ENCODE results near the gene LENG9.
A peak's percentile ranks its signal among the peaks of the same experiment; 100 is the strongest.

Gene LENG9

DNA sequence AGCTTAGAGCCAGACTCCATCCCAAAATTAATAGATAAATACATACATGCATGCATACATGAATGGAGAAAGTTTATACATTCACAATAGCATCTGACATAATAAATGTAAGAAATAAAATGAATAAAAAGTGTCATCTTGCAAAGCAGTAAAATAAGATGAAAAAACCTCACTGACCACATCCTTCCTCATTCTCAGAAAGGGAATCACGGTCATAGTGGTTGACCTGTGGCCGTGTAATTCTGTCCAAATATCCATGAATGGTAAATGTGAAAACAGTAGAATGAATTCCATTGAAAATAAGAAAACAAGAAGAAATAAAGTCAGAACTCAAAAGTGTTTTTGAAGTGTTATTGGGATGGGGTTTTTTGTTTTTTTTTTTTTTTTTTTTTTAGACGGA is 19.3 kb upstream of the LENG9 start:
- no peak for DNase-seq (ENCODE audit: low read depth in 2 of 2)
- H3K4me3 ChIP-seq (replicated peaks in 1 of 2; ENCODE audit: low read depth in 2 of 2, low read length in 2 of 2): no peak overlapping the region
- no peak for TF ChIP-seq CTCF (IDR thresholded peaks at IDR 0.05; ENCODE audit: low read depth, low read length)

DNA sequence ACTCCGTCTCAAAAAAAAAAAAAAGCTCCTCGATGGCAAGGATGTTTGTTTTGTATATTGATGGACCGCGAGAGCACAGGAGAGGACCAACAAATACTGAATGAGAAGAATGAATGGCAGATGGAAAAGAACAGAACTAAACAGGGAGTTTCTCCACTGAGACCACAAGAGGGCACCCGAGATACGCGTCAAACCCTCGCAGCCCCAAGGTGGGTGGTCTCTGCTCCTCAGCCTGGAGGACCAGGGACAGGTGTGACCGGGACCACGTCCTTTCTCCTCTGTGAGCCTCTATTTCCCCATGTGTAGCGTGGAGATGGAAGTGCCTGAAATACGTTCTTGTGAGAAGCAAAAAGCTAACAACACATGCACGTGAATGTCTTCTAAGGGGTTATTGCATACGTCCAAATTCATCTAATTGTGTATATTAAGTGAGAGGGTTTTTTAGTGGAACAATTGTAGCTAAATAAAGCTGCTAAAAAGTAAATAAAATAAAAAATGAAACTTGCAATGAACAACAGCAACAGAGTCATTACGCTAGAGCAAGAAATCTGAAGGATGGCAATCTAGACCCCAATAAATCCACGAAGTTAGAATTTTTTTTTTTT is 17.9 kb upstream of the LENG9 start:
- no peak overlapping the region for H3K4me3 ChIP-seq (replicated peaks in 1 of 2; ENCODE audit: low read depth in 2 of 2, low read length in 2 of 2)
- DNase-seq (ENCODE audit: low read depth in 2 of 2): peak; percentile 40 to 58
- peak; percentile 63 for TF ChIP-seq CTCF (IDR thresholded peaks at IDR 0.05; ENCODE audit: low read depth, low read length)

- no peak overlapping the region for H3K4me3 ChIP-seq (replicated peaks in 1 of 2; ENCODE audit: low read depth in 2 of 2, low read length in 2 of 2)
- TF ChIP-seq CTCF (IDR thresholded peaks at IDR 0.05; ENCODE audit: low read depth, low read length): no peak
- no peak for DNase-seq (ENCODE audit: low read depth in 2 of 2)
Observed at GRCh38 chr19:54480051-54480450, 16.5 kb upstream of the LENG9 start.

DNA sequence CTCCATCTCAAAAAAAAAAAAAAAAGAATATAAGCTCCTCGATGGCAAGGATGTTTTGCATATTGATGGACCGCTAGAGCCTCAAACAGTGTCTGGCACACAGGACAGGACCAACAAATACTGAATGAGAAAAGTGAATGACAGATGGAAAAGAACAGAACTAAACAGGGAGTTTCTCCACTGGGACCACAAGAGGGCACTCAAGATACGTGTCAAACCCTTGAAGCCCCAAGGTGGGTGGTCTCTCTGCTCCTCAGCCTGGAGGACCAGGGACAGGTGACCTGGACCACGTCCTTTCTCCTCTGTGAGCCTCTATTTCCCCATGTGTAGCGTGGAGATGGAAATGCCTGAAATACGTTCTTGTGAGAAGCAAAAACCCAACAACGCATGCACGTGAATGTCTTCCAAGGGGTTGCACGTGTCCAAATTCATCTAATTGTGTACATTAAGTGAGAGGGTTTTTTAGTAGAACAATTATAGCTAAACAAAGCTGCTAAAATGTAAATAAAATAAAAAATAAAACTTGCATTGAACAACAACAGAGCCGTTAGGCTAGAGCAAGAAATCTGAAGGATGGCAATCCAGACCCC is 15.2 kb upstream of the LENG9 start:
- peak; percentile 55 for TF ChIP-seq CTCF (IDR thresholded peaks at IDR 0.05; ENCODE audit: low read depth, low read length)
- DNase-seq (ENCODE audit: low read depth in 2 of 2): peak; percentile 63 to 66

DNA sequence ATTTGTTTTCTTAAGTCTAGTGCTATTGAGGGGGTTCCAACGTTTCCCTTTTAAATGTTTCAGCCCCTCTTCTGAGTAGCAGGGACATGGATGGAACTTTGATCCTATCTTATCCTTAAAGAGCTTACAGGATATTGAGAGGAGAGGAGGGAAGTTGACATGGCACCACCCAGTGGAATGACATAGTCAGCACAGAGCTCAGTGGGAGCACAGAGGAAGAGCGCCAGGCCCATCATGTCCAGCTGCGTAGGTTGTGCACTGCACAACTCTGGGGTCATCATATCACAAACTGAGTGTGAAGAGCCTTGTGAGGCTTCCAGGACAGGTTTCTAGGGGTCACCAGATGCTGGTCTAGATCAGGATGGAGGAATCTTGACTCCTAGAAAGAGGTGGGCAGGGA is 14.1 kb upstream of the LENG9 start:
- no peak for DNase-seq (ENCODE audit: low read depth in 2 of 2)
- TF ChIP-seq CTCF (IDR thresholded peaks at IDR 0.05; ENCODE audit: low read depth, low read length): no peak
- no peak overlapping the region for H3K4me3 ChIP-seq (replicated peaks in 1 of 2; ENCODE audit: low read depth in 2 of 2, low read length in 2 of 2)

More for the DNA sequence above, 15.2 kb upstream of the LENG9 start:
- no peak overlapping the region for H3K4me3 ChIP-seq (replicated peaks in 1 of 2; ENCODE audit: low read depth in 2 of 2, low read length in 2 of 2)

- DNase-seq (ENCODE audit: low read depth in 2 of 2): no peak
- TF ChIP-seq CTCF (IDR thresholded peaks at IDR 0.05; ENCODE audit: low read depth, low read length): no peak
Observed at GRCh38 chr19:54475706-54476105, 12.1 kb upstream of the LENG9 start.

More at GRCh38 chr19:54475706-54476105, 12.1 kb upstream of the LENG9 start:
- no peak overlapping the region for H3K4me3 ChIP-seq (replicated peaks in 1 of 2; ENCODE audit: low read depth in 2 of 2, low read length in 2 of 2)
